HG03565 (cell line): Measurements from ENCODE around the gene ZFAND2A.
A peak's percentile ranks its signal among the peaks of the same experiment; 100 is the strongest.

Source experiments
- ATAC-seq: cut with Tn5 transposase; IDR thresholded peaks from one replicate; pipeline ENCODE4 v1.9.1; 2021; ENCODE audit warnings: mild to moderate bottlenecking, moderate library complexity; ENCODE audit not compliant: unreplicated experiment

ZFAND2A gene

DNA sequence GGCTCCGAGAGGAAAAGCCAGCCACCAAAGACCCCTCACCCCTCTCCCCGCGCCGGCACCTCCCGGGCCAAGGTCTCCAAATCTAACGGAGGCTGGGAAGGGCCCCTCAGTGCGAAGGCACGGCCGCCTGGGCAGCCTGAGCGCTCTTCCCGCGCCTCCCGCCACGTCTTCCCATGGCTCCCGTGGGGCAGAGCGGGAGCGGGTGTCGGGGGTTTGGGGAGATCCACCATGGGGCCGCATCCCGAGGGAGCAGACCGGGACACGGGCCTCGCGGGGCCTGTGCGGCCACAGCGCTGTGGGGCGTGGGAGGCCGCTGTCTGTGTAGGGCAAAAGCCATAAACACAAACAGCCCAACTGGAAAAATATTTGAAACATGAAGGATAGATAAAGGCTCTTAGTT, 49.6 kb downstream of the ZFAND2A start:
- no peak for ATAC-seq

DNA sequence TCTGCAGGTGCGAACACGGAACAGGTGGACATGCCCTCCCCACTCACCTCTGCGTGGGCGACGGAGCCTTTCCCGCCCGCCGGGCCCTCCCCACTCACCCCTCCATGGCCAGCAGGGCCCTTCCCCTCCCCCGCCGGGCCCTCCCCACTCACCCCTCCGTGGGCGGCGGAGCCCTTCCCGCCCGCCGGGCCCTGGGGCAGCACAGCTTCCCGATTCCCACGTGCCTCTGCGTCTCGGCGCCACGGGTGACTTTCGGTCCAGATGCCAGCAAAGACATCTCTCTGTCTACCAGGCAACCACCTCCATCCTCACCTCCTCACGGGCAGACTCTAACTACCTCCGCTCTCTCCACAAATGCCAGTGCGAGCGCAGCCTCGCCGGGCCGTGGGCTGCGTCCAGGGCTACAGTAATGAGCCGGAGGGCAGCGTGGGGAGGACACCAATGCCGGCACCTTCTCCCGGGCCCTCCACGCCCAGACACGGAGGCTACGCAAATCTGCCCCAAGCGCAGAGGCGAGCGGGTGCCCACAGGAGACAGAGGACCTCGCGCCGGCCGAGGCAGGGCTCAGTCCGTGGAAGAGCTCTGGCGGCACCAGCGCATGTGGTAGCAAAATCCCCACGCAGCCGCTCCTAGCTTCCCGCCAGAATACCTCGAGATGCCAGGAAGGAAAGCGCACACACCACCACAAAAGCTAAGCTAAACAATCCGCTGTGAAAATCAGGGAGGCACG, 50.2 kb downstream of the ZFAND2A start:
- no peak for ATAC-seq

DNA sequence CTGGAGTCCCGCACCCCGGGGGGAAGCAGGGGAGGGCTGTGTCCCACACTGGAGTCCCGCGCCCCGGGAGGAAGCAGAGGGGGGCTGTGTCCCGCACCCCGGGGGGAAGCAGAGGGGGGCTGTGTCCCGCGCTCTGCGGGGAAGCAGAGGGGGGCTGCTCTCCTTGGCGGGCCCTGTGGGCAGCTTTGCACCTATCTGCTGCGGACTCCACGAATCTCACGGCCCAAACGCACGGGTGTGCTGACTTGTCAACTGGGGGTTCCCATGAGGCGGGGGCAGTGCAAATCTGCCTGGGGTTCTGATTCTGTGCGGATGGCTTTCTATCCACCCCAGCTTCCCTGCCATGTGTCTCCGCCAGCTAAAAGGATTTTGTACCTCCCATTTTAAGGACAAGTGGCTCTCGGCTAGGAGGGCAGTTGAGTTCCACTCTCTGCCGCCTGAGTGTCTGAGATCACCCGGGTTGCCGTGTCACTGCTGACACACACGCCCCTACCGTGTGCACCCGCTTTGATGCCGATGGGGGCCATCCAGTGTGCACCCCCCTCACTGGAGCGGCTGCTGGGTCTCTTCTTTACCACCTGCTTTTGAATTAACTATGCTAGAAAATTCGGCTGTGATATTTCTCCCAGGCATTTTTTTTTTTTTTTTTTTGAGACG, 51.6 kb downstream of the ZFAND2A start:
- no peak for ATAC-seq

DNA sequence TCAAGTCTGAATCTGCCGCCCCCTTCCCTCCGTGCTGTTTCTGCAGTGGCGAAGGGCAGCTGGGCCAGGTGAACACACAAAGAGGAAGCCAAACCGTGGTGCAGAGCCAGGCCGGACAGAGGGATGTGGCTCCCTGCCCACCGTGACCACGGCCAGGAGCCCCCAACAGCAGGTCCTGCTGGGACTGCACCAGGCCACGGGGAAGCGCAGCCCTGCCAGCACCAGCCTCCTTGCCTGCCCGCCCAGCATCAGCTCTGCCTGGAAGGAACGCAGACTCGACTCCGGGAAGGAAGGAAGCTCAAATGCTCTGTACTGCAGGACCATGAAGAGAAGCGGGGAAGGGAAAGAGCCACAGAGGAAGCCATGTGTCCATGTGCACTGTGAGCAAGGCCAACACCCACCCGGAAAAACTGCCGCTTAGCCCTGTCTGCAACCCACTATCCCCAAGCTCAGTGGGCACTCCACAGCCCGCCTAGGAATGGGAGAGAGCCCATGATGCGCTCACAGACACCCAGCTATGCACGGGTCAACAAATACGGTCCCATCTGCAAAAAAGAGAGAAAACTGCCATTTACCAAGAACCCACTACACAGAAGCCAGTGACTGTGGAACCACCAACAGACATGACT, 53.1 kb downstream of the ZFAND2A start:
- ATAC-seq = no peak

DNA sequence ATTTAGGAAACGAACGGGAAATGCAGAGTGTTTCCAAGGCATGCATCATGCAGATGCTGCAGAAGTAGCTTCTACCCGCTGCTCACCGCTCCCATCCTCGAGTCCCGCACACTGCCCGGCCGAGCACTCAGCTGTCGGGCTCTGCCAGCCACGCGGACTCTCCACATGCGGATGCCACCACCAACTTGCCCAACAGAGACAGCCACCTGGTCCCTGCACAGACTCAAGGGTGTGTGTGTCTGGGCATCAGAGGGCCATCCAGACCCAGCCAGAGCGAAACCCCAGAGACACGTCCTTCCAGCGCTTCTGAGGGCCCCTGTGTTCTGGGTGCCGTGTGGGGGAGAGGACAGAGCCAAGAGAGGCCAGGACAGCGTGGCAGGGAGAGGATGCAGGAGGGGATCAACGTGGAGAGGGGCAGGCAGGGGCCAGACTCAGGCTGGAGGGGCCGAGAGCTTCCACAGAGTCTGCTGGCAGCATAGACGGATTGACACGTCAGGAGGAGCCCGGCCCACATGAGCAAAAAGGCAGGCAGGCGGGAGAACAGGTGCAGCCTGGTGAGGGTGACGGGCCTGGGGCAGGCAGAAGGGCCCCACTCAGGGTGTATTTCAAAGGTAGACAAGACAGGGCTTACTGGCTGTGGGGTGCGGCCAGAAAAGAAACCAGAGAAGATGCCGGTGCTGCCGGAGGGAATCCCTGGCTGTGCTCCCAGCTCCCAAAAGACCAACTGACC, 53.8 kb downstream of the ZFAND2A start:
- no peak for ATAC-seq

DNA sequence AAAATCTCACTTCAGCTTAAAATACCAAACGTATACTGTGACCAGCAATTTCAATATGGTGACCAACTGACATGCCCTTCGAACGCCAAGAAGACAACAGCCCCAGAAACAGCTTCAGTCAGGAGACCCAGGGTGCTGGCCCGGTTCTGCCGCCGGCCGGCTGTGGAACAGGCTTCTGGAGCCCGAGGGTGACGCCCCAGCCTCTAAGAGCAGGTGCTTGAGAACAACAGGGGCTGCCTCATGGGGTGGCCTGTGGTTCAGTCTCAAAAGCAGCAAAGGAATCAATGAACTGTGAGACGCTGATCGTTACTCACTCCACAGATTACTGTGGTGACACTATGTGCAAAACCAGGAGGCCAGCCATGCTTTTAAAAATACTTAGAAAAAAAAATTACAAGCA, 54.8 kb downstream of the ZFAND2A start:
- ATAC-seq = no peak

DNA sequence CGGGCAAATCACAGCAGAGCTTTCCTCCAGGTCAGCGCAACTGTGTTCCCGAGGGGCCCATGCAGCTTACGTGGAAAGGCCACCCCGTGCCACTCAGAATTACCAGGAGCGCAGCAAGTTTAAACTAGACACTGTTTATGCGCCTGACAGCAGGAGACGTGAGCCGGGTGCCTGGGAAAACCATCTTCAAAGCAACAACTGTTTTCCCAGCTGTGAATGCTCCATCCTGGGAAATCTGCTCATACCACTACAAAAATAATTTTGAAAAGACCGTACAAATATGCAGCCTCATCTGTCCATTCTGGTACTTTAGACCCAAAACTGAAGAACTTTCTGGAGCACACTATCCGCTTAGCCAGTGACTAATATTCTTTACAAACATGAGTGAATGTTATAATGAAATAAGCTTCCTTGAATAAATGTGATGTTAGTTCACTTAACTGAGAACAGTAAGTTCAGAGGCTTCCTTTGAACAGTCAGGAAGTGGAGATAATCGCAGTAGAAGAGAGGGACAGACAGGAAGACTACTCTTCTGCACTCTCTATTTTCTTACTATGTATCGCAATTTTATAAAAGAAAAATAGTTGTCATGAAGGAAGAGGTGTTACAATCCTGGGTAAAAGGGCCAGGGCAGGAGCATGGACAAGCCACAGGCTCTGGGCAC, 55.3 kb downstream of the ZFAND2A start:
- no peak for ATAC-seq

DNA sequence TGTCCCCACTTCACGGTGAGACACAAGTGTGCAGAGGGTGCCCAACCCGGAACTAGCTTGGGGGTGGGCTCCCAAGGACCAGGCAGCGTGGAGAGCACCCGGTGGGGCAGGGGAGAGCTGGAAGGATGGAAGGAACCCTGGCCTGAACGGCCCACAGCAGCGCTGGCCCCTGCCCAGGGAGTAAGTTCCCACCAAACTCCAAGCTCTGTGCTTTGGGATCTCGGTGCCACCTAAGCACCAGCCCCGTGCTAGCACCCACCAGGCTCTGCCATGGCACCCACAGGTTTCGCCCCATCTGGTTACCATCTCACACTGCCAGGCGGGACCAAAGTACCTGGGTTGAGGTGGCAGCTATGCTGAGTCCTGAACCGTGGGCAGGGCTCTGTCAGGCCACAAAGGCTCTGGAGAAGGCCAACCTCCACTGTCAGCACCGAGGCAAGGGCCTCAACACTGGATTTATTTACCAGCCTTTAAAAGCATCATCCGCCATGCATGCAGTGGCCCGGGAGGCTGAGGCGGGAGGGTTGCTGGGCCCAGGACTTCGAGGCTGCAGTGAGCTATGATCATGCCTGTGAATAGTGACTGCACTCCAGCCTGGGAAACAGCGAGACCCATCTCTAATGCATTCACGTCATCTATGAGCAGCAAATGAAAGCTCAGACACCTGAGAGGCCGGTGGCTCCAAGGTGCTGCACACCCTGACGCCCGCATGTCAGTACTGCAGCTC, 56.0 kb downstream of the ZFAND2A start:
- no peak for ATAC-seq

DNA sequence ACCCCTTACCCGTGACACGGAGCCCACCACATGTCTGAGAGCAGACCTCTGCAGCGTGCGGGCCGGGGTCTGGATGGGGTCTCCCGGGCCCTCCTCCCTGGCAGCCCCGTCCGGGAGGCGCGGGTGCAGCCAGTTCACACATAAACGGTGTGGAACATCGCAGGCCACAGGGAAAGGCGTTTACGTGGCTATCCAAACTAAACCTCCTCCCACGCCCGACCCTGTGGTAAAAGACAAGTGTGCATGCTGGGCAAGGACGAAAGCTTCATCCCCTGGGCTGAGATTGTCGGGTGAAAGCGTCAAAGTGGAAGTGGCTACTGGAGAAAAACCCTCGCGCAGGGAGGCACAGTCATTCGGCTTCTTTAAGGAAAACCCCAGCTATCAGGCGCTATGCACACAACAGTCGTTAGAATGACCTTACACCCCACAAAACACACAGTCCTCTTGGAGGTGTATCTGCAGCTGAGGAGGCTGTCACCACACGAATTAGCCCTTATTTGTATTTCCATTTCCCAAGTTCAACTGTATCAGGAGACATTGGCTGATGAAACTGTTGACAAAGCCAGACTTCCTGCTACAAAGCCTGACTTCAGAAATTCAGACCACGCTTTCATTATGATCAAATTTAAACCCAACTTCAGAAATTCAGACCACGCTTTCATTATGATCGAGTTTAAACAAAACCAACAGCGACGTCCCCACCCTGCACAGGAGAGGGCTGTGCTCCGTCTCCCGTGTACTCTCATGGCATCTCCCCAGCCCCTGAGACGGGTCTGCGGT, 56.8 kb downstream of the ZFAND2A start:
- ATAC-seq = peak; percentile 34
